GM21717 (cell line): ENCODE data around the gene ELOVL6.
"Not testable (repeated sequence)": the region's sequence is repeated elsewhere in the genome, so short reads cannot be mapped to it uniquely, and the experiment has no call there.

Experiments
- ATAC-seq: cut with Tn5 transposase; IDR thresholded peaks from one replicate; pipeline ENCODE4 v1.9.1; 2021; ENCODE audit warnings: mild to moderate bottlenecking, moderate library complexity; ENCODE audit not compliant: unreplicated experiment

Gene ELOVL6

GRCh38 chr4:110042545-110043517 lies 155.6 kb downstream of the ELOVL6 start:
- no peak for ATAC-seq

DNA sequence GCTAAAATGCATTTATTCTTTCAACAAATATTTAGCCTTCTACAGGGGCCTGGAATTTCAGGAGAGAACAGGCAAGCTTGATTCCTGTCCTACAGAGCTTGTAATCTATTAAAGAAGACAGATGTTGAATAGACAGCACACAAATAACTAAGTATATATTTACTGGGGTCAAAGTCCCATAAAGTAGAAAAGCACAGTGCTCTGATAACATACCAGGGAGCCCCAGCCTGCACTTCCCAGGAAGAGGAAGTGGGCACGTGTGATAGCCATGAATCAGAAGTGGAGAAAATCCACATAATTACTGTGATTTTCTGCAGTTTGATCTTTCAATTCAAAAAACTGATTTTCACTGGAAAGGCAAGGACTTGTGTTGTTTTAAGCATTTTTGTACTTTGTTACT lies 156.7 kb downstream of the ELOVL6 start:
- no peak for ATAC-seq

DNA sequence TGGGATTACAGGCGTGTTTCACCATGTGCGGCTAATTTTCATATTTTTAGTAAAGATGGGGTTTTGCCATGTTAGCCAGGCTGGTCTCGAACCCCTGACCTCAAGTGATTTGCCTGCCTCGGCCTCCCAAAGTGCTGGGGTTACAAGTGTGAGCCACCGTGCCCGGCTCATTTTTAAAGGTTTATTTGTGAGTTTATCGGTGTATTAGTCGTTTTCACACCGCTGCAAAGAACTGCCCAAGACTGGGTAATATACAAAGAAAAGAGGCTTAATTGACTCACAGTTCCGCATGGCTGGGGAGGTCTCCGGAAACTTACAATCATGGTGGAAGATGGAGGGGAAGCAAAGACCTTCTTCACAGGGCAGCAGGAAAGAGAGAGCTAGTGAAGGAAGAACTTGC lies 159.3 kb downstream of the ELOVL6 start:
- ATAC-seq = not testable (repeated sequence)

- peak; percentile 98 for ATAC-seq
These were observed 164.4 kb downstream of the ELOVL6 start for GRCh38 chr4:110034026-110034393.

GRCh38 chr4:110033355-110034025 lies 164.9 kb downstream of the ELOVL6 start:
- no peak for ATAC-seq

DNA sequence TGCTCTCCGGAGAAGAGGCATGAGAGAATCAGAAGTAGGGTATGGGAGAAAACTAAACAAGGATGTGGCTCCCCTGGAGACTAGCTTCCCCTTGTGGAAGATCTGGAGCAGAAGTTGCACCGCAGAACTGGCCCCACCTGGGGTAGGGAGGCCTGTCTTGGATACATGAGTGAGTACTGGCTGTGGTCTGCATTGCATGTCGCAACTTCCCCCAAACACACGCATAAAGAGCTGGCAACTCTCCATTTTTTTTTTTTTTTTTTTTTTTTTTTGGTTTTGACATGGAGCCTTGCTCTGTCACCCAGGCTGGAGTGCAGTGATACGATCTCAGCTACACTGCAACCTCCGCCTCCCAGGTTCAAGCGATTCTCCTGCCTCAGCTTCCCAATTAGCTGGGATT lies 165.8 kb downstream of the ELOVL6 start:
- no peak for ATAC-seq

- ATAC-seq = no peak
These were observed 172.7 kb downstream of the ELOVL6 start for GRCh38 chr4:110025718-110026117.

GRCh38 chr4:110025056-110025455 lies 173.4 kb downstream of the ELOVL6 start:
- no peak for ATAC-seq

DNA sequence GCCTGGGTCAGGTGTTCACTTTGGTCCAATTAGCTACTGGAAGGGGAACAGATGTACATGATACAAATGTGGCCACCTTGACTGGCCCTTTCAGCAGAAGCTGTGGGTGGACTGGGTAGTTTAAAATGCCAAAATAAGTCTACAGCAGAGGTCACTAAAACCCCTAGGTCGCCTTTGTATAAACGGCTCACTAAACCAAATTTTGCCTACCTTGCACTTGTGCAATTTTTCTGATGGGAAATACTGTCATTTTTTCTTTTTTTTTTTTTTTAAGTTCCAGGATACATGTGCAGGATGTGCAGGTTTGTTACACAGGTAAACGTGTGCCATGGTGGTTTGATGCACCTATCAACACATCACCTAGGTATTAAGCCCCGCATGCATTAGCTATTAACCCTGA lies 176.0 kb downstream of the ELOVL6 start:
- no peak for ATAC-seq

DNA sequence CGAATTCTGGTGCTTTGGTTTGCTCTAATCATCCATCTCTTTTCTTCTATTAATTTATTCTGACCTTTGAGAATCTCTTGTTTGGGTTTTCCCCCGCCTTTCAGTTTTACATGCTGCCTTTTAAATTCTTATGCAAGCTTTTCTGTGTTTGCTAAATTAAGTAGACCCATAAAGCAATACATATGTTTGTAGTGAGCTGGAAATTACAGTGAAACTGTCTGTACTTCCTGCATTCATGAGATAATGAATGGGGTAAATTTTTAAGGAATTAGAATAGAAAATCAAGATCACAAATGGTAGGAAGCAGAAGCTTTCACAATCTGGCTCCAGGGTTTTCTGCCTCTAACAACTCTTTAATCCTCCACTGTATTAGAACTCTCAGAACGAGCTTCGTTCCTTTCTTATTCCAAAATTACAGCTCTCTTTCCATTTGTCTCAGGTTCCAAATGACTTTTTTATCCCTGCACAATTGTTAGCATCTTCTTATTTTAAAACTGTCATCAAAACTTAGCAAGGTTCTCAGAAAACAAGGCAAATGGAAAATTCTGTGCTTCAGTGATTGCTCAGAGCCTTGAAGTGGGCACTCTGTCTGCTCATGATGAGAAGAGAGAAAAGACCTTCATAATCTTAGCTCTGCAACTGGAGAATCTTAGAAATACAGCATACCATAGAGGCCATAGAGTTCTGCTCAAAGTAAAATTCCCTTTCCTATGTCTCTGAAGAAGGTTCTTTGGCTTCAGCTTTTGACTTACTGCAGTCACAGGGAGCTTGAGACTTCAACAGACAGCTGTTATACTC lies 177.6 kb downstream of the ELOVL6 start:
- no peak for ATAC-seq

DNA sequence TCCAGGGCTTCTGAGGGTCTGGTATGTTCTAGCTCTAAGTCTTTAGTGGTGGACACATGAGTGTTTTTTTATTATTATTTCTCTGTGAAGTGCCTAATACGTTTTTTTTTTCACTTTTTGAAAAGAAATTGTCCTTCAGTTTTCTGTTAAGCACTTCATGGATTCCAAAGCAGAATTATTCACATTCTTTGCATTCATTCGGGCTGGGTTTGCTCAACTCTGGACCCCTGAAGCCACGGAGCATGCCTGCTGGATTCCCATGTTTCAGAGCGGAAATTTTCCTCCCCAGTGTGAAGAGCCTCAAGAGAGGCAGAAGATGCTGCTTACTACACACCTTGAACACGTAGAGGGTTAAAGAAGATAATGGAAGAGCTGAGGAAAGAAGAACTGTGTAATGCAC lies 178.3 kb downstream of the ELOVL6 start:
- no peak for ATAC-seq

GRCh38 chr4:110019153-110019552 lies 179.3 kb downstream of the ELOVL6 start:
- no peak for ATAC-seq

DNA sequence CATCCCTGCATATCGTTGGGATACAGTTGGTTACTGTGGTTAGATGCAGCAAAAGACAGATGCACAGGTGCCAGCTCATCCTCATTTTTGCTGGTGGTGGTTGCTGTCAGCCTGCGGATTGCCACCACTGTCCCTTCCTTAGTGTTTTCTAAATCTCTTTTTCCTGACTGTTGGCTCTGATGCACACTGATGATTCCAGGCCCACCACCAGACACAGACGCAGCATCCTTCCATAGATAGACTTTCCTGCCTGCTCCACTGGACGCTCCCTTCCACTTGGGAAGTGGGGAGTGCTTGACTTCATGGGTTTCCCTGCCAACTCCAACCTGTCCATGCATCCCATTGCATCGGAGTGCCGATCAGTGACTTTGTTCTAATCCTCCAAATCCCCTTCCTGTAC lies 184.2 kb downstream of the ELOVL6 start:
- ATAC-seq = no peak

DNA sequence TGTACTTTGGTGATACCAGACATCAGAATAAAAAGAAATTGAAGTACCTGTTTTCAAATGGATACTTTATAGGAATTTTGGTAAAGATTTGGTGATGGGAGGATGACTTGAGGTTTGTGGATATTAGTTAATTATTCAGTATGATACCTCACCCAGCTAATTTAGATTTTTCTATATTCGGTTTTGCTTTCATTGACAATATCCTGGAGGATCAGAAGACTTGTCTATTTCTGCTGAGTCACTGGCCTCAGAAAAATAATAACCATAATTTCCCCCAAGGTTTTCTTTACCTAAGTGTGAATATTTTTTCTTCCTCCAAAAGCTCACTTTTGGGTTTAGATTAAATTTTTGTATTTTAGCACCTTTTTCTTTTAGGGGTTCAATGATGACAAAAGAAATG lies 185.5 kb downstream of the ELOVL6 start:
- no peak for ATAC-seq

GRCh38 chr4:110010797-110011196 lies 187.6 kb downstream of the ELOVL6 start:
- no peak for ATAC-seq

DNA sequence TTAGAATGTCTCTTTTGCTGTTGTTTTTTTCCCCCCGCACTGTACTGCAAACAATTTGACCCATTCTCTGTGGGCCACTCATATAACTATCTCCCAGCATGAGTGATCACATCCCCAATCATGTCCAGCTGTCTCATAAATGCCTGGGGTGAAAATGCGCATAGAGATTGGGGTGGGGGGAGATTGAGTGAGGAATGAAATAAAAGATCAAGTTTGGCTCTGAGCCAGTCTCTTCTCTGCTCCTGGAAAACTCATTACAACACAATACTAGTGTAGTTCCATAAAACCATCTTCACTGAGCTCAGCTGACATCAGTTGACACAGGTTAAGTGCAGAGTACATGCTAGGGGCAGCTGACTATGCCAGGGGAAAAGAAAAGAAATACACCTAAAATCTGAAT lies 188.9 kb downstream of the ELOVL6 start:
- no peak for ATAC-seq

DNA sequence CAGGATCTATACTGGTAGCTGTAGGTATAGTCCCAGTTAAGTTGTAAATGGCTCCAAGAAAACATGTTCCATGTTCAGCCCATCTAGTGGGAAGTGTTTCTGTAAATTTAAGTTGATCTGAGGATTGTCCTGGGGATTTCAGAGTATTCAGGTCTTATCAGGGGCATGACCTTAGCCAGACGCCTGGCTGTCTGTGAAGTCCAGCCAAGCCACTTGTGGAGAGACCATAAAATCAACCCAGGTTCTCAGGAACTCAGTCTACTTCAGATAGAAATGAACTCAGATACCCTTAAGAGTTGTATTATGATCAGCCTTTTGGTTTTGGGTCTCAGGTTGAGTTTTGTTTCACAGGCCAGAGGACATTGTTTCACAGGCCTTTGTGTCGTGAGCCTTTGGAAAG lies 189.9 kb downstream of the ELOVL6 start:
- ATAC-seq = no peak

DNA sequence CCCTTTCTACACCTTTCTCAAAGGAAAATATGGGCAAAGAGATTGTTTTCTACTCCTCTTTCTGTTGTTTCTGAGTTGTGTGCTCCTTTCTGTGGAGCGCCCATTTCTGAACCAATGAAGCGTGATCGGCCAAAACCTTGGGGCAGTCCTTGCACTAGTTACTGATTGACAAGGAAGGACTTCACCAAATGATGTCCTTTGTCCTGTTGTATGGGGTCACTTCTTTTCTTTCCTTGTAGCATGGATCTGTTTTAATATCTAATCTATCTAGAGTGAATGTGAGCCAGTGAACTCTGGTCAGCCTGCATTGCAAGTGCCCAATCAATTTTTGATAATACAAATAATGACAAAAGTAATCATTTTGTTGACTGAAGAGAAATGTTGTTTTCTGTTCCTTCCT lies 191.2 kb downstream of the ELOVL6 start:
- no peak for ATAC-seq

- ATAC-seq = peak; percentile 83
These were observed 192.9 kb downstream of the ELOVL6 start for GRCh38 chr4:110005461-110006056.

DNA sequence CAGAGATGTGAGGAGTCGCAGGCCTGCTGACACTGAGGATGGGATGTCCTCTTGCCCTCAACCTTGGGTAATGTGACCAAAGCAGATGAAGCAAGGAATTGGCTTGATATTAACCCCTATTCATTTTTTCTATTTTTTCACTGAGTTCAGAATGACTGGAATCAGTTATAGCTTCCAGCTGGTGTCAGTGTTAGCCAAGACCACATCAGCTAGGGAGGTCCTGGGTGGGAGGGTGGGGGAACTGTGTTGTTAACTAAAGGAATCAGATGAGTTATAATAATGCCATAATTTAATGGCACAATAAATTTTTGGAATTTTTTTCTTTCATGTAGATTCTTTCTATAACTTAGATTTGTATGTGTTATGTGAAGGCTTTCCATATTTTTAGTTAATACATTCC lies 193.9 kb downstream of the ELOVL6 start:
- no peak for ATAC-seq
